CD4-positive, CD25-positive, alpha-beta regulatory T cell (primary cell): ENCODE measurements around the gene THOC1. TPM values are rescaled to one million over a fixed set of nuclear protein-coding genes. Genes with fewer than 3 reads are reported as not detected.

ENCODE experiments used
- ATAC-seq, 2 donors: fragments of 150-1000 bp; cut with Tn5 transposase; one replicate each; pipeline ENCODE4 v1.10.0; 2021; ENCODE audit warnings: low read depth in 2 of 2, moderate number of reproducible peaks in 2 of 2, moderate library complexity in 1 of 2
- DNase-seq, 3 donors: peaks; one replicate each; pipeline versions ENCODE4 v3.0.0 to v3.0.0-alpha.2; 2012 to 2022; ENCODE audit warnings: mixed read lengths in 1 of 3
- H3K27ac ChIP-seq: one replicate; pipeline ENCODE4 v1.7.0; 2013; ENCODE audit warnings: mild to moderate bottlenecking, low read length; ENCODE audit not compliant: insufficient read depth, poor library complexity, severe bottlenecking
- H3K27me3 ChIP-seq: one replicate; pipeline ENCODE4 v1.7.0; 2013; ENCODE audit warnings: low read length; ENCODE audit not compliant: control insufficient read depth, insufficient read depth
- H3K36me3 ChIP-seq: one replicate; pipeline ENCODE4 v1.7.0; 2013; ENCODE audit warnings: mild to moderate bottlenecking, low read length, moderate library complexity; ENCODE audit not compliant: control insufficient read depth, insufficient read depth
- H3K4me1 ChIP-seq: 2 replicates; pipeline ENCODE4 v1.7.0; 2013; ENCODE audit warnings: mild to moderate bottlenecking, low read length; ENCODE audit not compliant: insufficient read depth, control insufficient read depth, poor library complexity, severe bottlenecking
- H3K4me3 ChIP-seq: one replicate; pipeline ENCODE4 v1.7.0; 2013; ENCODE audit warnings: low read depth, mild to moderate bottlenecking, low read length, moderate library complexity
- H3K9me3 ChIP-seq, 2 experiments: 1 replicate in 1 of 2; 2 replicates in 1 of 2; pipeline ENCODE4 v1.7.0; 2013; ENCODE audit warnings: low read length in 2 of 2, mild to moderate bottlenecking in 1 of 2, moderate library complexity in 1 of 2; ENCODE audit not compliant: control insufficient read depth in 2 of 2
- H3K27ac Mint-ChIP-seq, 3 donors: one replicate each; pipeline ENCODE4 v1.8.0; 2020 to 2022; ENCODE audit warnings: mild to moderate bottlenecking in 3 of 3, mixed read lengths in 3 of 3, moderate library complexity in 2 of 3
- H3K27me3 Mint-ChIP-seq: one replicate; pipeline ENCODE4 v1.8.0; 2022; ENCODE audit warnings: mild to moderate bottlenecking, mixed read lengths
- H3K36me3 Mint-ChIP-seq: one replicate; pipeline ENCODE4 v1.8.0; 2020; ENCODE audit warnings: mixed read lengths
- H3K4me1 Mint-ChIP-seq, 4 donors: one replicate each; pipeline ENCODE4 v1.8.0; 2020 to 2022; ENCODE audit warnings: mixed read lengths in 4 of 4, mild to moderate bottlenecking in 1 of 4
- H3K4me3 Mint-ChIP-seq, 4 donors: one replicate each; pipeline ENCODE4 v1.8.0; 2020 to 2022; ENCODE audit warnings: mild to moderate bottlenecking in 4 of 4, mixed read lengths in 4 of 4, moderate library complexity in 3 of 4
- H3K9me3 Mint-ChIP-seq, 7 donors: one replicate each; pipeline ENCODE4 v1.8.0; 2020 to 2022; ENCODE audit warnings: mixed read lengths in 7 of 7, mild to moderate bottlenecking in 3 of 7, moderate library complexity in 2 of 7
- polyA plus RNA-seq, 4 donors: library from polyadenylated mRNA; unstranded; fragments of 300-500 nt; fragmentation: Illumina TruSeq; gene quantifications; one replicate each; pipeline ENCODE4 v1.2.3, GENCODE V29; 2021
- total RNA-seq: library from RNA; stranded (reverse); gene quantifications from one replicate; pipeline ENCODE4 v1.2.3, GENCODE V29; 2022

Gene THOC1
- total and polyA plus RNA-seq, 5 donors from 2014 or later = 14.9 to 86.3 (median 17.9) TPM

DNA sequence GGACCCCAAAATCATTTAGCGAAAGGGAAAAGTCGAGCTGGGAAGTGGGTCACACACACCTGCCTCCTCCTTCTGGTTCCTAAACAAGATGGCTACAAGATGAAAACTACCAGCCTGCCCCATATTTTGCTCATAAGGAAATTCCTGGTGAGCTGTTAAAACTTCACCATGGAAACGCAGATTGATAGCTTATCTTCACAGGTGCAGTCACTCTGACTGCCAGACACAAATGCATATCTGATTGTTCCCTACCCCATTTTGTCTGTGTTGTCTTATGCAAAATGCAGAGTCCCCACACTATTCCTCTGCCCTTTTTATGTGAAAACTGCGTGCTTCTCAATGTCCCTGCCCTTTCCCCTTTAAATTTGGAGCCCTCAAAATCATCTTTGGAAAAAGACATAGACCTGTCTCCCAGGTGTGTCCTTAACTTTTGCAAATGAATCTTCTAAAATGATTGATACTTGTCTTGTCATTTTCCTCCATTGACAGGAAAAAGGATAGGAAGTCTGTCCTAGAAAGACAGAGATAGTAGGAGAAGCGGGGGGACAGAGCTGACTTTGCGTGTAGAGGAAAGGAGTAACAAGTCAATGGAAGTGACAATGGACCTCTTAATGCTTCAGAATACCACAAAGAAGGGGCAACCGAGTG is 38.9 kb upstream of the THOC1 start:
- Histone ChIP-seq H3K27me3 (no peaks in the 10 kb centered on the region), H3K4me3 (no peak overlapping the region), H3K27ac (no peak overlapping the region), H3K36me3 (no peaks in the 10 kb centered on the region), H3K4me1 (no peaks in the 10 kb centered on the region), H3K9me3 (no peaks in the 10 kb centered on the region)
- Mint-ChIP-seq H3K9me3 (no peaks in the 10 kb centered on the region), H3K27ac (no peak overlapping the region), H3K27me3 (peaks cover 12% of the 10 kb centered on the region), H3K36me3 (no peaks in the 10 kb centered on the region), H3K4me3 (no peak overlapping the region), H3K4me1 (no peaks in the 10 kb centered on the region)
- DNase-seq (no peak), ATAC-seq (no peak)

DNA sequence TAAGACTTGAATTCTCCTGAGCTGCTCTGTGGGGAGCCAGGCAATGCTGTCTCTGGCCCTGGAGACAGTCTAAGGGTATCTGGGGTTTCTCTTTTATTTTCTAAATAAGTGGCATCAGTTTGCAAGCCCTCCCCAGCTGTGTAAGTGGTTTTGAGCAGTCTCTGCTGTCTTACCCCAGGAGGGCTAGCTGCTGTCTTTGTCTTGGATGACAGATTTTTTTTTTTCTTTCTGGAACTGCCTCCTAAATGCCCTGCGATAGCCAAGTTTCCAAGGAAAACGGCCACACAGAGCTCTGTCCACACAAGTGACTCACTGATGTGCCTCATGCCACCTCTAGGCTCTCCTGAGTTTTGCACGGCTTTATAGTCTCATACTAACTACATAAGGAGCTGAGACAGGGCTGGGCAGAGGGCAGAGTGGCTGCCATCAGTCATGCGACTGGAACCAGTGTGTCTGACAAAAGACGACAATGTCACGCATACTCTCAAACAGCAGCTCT is 37.2 kb upstream of the THOC1 start:
- peaks cover 15% of the 10 kb centered on the region for H3K27me3 Mint-ChIP-seq
- H3K4me1 ChIP-seq = no peaks in the 10 kb centered on the region
- H3K9me3 Mint-ChIP-seq = peaks cover 0 to 4% (median 0%) of the 10 kb centered on the region in 7 donors
- ATAC-seq (no peak), DNase-seq (no peak)
- H3K9me3 ChIP-seq = peaks cover 0 to 2% of the 10 kb centered on the region in 2 experiments
- no peak overlapping the region for H3K27ac Mint-ChIP-seq
- H3K4me1 Mint-ChIP-seq = no peaks in the 10 kb centered on the region
- no peak overlapping the region for H3K27ac ChIP-seq
- H3K36me3 Mint-ChIP-seq = no peaks in the 10 kb centered on the region
- no peaks in the 10 kb centered on the region for H3K27me3 ChIP-seq
- no peak overlapping the region for H3K4me3 Mint-ChIP-seq
- no peak overlapping the region for H3K4me3 ChIP-seq
- no peaks in the 10 kb centered on the region for H3K36me3 ChIP-seq

DNA sequence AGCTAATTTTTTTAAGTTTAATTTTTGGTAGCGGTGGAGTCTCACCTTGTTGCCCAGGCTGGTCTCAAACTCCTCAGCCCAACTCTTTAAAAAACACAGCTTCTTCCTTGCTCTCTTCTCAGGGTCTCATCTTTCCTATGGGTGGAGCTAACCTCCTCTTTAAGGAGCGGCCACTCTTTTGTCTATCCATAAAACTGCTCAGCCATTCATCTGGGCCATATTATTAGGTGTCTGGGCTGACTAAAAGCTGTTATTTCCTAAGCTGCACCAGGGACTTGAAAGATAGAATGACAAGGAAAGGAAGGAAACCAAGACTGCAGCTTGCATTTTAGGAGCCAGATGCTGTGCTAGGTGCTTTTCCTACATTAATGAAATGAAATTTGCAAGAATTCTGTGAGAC is 35.8 kb upstream of the THOC1 start:
- Mint-ChIP-seq H3K36me3 (no peaks in the 10 kb centered on the region), H3K9me3 (peaks cover 0 to 4% (median 0%) of the 10 kb centered on the region in 7 donors), H3K27ac (no peak overlapping the region), H3K27me3 (peaks cover 10% of the 10 kb centered on the region), H3K4me3 (peak overlapping the region in 1 of 4 donors; percentile 40), H3K4me1 (no peaks in the 10 kb centered on the region)
- Histone ChIP-seq H3K36me3 (no peaks in the 10 kb centered on the region), H3K9me3 (peaks cover 0 to 2% of the 10 kb centered on the region in 2 experiments), H3K27me3 (no peaks in the 10 kb centered on the region), H3K4me1 (no peaks in the 10 kb centered on the region), H3K27ac (no peak overlapping the region), H3K4me3 (no peak overlapping the region)
- no peak for DNase-seq
- ATAC-seq = no peak

DNA sequence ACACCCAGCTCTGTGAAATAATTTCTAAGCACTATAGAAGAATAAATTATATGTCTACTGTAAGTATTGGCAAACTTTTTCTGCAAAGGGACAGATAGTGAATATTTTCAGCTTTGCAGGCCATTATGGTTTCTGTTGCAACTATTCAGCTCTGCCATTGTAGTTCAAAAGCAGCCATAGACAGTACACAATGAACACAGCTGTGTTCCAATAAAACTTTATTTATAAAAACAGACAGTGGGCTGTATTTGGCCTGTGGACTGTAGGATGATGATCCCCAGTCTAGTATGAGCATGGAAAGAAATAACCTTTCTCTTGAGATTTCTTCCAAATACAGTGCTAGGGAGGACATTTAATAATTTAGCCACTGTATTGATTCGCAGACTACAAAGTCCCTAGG is 35.2 kb upstream of the THOC1 start:
- DNase-seq (no peak), ATAC-seq (no peak)
- H3K27ac Mint-ChIP-seq = no peak overlapping the region
- H3K36me3 Mint-ChIP-seq = no peaks in the 10 kb centered on the region
- H3K4me3 Mint-ChIP-seq = no peak overlapping the region
- Histone ChIP-seq H3K4me3 (no peak overlapping the region), H3K27ac (no peak overlapping the region), H3K4me1 (no peaks in the 10 kb centered on the region), H3K27me3 (no peaks in the 10 kb centered on the region), H3K9me3 (peaks cover 0 to 2% of the 10 kb centered on the region in 2 experiments), H3K36me3 (no peaks in the 10 kb centered on the region)
- peaks cover 7% of the 10 kb centered on the region for H3K27me3 Mint-ChIP-seq
- no peaks in the 10 kb centered on the region for H3K4me1 Mint-ChIP-seq
- H3K9me3 Mint-ChIP-seq = peaks cover 0 to 4% (median 0%) of the 10 kb centered on the region in 7 donors

DNA sequence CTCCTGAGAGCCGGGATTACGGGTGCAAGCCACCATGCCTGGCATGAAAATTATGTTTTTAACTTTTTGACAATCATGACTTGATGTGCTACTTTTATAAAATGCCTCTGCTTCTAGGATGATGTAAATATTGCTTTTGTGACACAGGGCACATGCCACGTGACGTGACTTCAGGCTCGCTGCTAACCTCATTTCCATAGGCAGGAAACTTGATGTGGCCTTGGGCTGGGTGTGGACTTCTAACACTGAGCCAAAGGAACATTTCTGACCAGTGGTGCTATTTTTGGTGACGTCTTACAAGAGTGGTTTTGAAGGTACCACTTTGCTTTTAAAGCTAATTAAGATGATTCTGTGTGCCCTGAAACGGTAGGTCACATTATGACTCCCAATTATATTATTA is 34.2 kb upstream of the THOC1 start:
- H3K27me3 Mint-ChIP-seq = peaks cover 7% of the 10 kb centered on the region
- Histone ChIP-seq H3K4me3 (no peak overlapping the region), H3K27me3 (peaks cover 3% of the 10 kb centered on the region), H3K27ac (no peak overlapping the region), H3K9me3 (peaks cover 0 to 2% of the 10 kb centered on the region in 2 experiments), H3K4me1 (no peaks in the 10 kb centered on the region), H3K36me3 (no peaks in the 10 kb centered on the region)
- no peaks in the 10 kb centered on the region for H3K4me1 Mint-ChIP-seq
- peaks cover 0 to 4% (median 0%) of the 10 kb centered on the region in 7 donors for H3K9me3 Mint-ChIP-seq
- no peak overlapping the region for H3K4me3 Mint-ChIP-seq
- ATAC-seq (no peak), DNase-seq (no peak)
- no peak overlapping the region for H3K27ac Mint-ChIP-seq
- no peaks in the 10 kb centered on the region for H3K36me3 Mint-ChIP-seq

DNA sequence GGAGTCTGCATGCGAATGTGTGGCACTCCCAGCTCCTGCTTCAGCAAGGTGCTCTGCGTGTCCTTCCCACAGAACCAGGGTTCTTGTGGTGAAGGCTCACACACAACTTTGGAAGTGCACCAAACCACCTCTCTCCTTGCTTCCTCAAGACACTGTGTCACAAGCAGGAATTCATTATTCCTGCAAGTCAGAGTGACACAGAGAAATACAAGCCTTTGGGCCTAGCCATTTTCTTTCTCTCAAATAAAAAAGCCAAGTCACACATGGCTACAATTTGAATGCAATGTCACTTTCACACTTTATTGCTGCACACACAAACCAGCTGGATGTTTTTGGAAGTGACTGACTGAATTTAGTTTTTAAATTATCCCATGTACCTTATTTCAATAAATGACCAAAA is 30.1 kb upstream of the THOC1 start:
- no peak overlapping the region for H3K27ac Mint-ChIP-seq
- H3K4me3 Mint-ChIP-seq = no peak overlapping the region
- peaks cover 12% of the 10 kb centered on the region for H3K27me3 Mint-ChIP-seq
- H3K36me3 ChIP-seq = no peaks in the 10 kb centered on the region
- no peaks in the 10 kb centered on the region for H3K4me1 Mint-ChIP-seq
- H3K9me3 ChIP-seq = peaks cover 0 to 2% of the 10 kb centered on the region in 2 experiments
- no peaks in the 10 kb centered on the region for H3K36me3 Mint-ChIP-seq
- no peaks in the 10 kb centered on the region for H3K4me1 ChIP-seq
- no peak overlapping the region for H3K27ac ChIP-seq
- DNase-seq = no peak
- H3K27me3 ChIP-seq = peaks cover 3% of the 10 kb centered on the region
- no peak overlapping the region for H3K4me3 ChIP-seq
- no peak for ATAC-seq
- H3K9me3 Mint-ChIP-seq = peaks cover 0 to 6% (median 0%) of the 10 kb centered on the region in 7 donors

DNA sequence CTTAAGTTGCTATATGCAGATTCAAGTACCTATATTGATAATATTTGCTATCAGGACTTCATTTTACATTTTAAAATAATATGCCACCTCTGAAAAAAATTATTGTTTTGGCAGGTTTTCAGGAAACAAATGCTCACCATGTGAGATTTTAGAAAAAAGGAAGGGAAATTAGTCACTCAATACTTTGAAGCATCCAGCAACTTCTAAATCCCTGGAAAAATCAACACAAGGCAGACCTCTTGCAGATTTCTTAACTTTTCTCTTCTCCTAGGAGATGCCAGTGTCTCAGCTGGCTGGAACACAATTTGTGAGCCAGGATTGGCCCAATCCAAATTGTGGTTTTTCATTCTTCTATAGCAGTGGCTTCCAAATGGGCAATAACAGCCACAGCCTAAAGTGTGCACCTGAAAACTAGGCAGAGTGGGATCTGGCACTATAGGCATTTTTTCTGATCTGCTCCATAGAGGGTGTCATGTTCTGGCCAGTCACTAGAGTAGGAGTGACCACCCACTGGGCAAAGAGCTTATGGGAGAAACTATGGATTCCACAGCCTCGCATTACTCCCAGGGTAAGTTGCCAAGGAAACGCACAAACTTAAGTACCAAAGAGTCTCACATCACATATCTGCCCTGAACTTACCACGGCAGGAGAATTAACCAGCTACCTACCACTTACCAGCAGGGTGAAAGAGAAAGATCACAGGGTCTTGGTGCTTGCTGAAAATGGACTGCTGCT is 28.1 kb upstream of the THOC1 start:
- no peaks in the 10 kb centered on the region for H3K36me3 Mint-ChIP-seq
- H3K4me3 ChIP-seq = no peak overlapping the region
- H3K4me1 Mint-ChIP-seq = no peaks in the 10 kb centered on the region
- ATAC-seq = no peak
- no peaks in the 10 kb centered on the region for H3K36me3 ChIP-seq
- H3K27me3 ChIP-seq = peaks cover 3% of the 10 kb centered on the region
- no peak for DNase-seq
- peaks cover 0 to 6% (median 0%) of the 10 kb centered on the region in 7 donors for H3K9me3 Mint-ChIP-seq
- H3K4me3 Mint-ChIP-seq = no peak overlapping the region
- peaks cover 0 to 2% of the 10 kb centered on the region in 2 experiments for H3K9me3 ChIP-seq
- no peak overlapping the region for H3K27ac ChIP-seq
- peaks cover 17% of the 10 kb centered on the region for H3K27me3 Mint-ChIP-seq
- no peaks in the 10 kb centered on the region for H3K4me1 ChIP-seq
- H3K27ac Mint-ChIP-seq = no peak overlapping the region
